ENCODE results near the gene EHD1. TPM values are rescaled to one million over a fixed set of nuclear protein-coding genes. Genes with fewer than 3 reads are reported as not detected.

The EHD1 gene
- total and polyA plus RNA-seq, 2 of the 4 experiments (the other 2 are of a cell fraction): 107 to 209 TPM

DNA sequence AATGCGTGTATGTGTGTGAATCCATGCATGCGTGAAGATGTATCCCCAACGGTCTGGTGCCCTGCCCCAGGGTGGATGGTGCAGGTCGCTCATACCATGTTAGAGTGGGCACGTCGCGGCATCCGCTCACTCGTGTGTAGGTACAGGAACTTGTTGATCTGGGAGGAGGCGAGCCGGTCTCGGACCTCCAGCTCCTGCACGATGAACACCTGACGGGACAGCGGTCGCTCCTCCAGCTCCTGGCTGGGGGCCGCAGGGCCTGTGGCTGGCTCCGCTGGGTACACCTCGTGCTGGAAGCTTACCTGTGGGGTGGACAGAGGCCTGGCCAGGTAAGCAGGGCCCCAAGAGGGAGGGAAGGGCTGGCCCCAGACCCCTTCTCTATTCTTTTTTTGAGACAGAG, 20.1 kb upstream of the EHD1 start:
- Histone ChIP-seq H3K23ac (ENCODE audit: low read depth, low read length) (no peak overlapping the region), H3K9ac (ENCODE audit: low read depth, low read length) (no peak overlapping the region), H2AFZ (replicated peaks; ENCODE audit: low read length, poor library complexity) (no peak overlapping the region), H3K4me1 (ENCODE audit: control insufficient read depth, insufficient read depth, low read length) (no peaks in the 10 kb centered on the region), H4K8ac (ENCODE audit: low read depth in 2 of 2, low read length in 2 of 2) (no peak overlapping the region), H3K56ac (ENCODE audit: extremely low read depth, insufficient read depth, low read length) (no peak overlapping the region), H3K27me3 (ENCODE audit: control insufficient read depth, insufficient read depth, low read length) (no peaks in the 10 kb centered on the region), H3K79me1 (ENCODE audit: low read depth in 1 of 2, low read length in 2 of 2) (no peaks in the 10 kb centered on the region), H3K36me3 (ENCODE audit: control insufficient read depth, insufficient read depth, low read length) (peaks cover 58% of the 10 kb centered on the region), H3K9me1 (ENCODE audit: insufficient read depth, low read length) (no peaks in the 10 kb centered on the region), H2BK20ac (ENCODE audit: low read depth, low read length) (no peak overlapping the region), H3K4me2 (ENCODE audit: low read depth, low read length) (no peak overlapping the region), H3K27ac (ENCODE audit: insufficient read depth, low read length) (no peak overlapping the region), H3K18ac (ENCODE audit: low read depth, low read length) (no peak overlapping the region), H2BK15ac (ENCODE audit: low read depth, low read length) (no peak overlapping the region), H3K4me3 (ENCODE audit: insufficient read depth, low read depth, low read length) (no peak overlapping the region), H3K9me3 (ENCODE audit: control insufficient read depth, insufficient read depth, low read length) (no peaks in the 10 kb centered on the region), H2AK5ac (ENCODE audit: low read depth, low read length) (no peak overlapping the region), H3K4ac (ENCODE audit: low read depth, low read length) (no peak overlapping the region), H4K91ac (ENCODE audit: insufficient read depth, low read depth, low read length) (no peak overlapping the region), H2BK5ac (ENCODE audit: low read depth, low read length, poor library complexity, severe bottlenecking) (no peak overlapping the region), H2BK120ac (ENCODE audit: low read depth, low read length) (no peak overlapping the region), H4K5ac (ENCODE audit: low read depth, low read length) (no peak overlapping the region), H4K20me1 (ENCODE audit: insufficient read depth, low read length) (peaks cover 4% of the 10 kb centered on the region; the same call in 1 of the 2 replicates), H3K14ac (replicated peaks; ENCODE audit: low read depth, low read length) (no peak overlapping the region), H2AK9ac (replicated peaks; ENCODE audit: low read depth, low read length, poor library complexity) (peak overlapping the region; percentile 8)
- no peak for TF ChIP-seq RAD21 (IDR thresholded peaks at IDR 0.05; ENCODE audit: low read length)
- TF ChIP-seq, protein P1, sequence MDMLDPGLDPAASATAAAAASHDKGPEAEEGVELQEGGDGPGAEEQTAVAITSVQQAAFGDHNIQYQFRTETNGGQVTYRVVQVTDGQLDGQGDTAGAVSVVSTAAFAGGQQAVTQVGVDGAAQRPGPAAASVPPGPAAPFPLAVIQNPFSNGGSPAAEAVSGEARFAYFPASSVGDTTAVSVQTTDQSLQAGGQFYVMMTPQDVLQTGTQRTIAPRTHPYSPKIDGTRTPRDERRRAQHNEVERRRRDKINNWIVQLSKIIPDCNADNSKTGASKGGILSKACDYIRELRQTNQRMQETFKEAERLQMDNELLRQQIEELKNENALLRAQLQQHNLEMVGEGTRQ (IDR thresholded peaks at IDR 0.05; ENCODE audit: low read depth, low read length): no peak
- no peak for TF ChIP-seq RCOR1 (IDR thresholded peaks at IDR 0.05; ENCODE audit: insufficient replicate concordance, low read length)
- TF ChIP-seq CHD1 (IDR thresholded peaks at IDR 0.05; ENCODE audit: low read depth, low read length): no peak
- TF ChIP-seq CEBPB (IDR thresholded peaks at IDR 0.05; ENCODE audit: low read depth, low read length): no peak
- TF ChIP-seq CTCF (conservative IDR thresholded peaks at IDR 0.05; ENCODE audit: low read depth, low read length): no peak
- TF ChIP-seq ELK1 (IDR thresholded peaks at IDR 0.05; ENCODE audit: borderline replicate concordance, low read depth, low read length): no peak
- DNase-seq (no peak), ATAC-seq (ENCODE audit: low read depth) (no peak)
- dilution Hi-C loops (cut with HindIII; ENCODE audit: low sequenced_read_pairs, unreplicated experiment): no loop called here
- POLR2A ChIA-PET (ENCODE audit: unreplicated experiment): no interaction called here
- intact Hi-C loops (cut with micrococcal nuclease): no loop called here
- in situ Hi-C loops (cut with MboI; ENCODE audit: low sequenced_read_pairs): no loop called here
- 98% methylated on average over 11 of the region's 19 CpGs; no CpG with 5 or more reads in 1 of the 2 experiments for WGBS, 2 experiments (ENCODE audit: extremely low coverage in 2 of 2, insufficient read length in 1 of 2)
- CTCF ChIA-PET: no interaction called here
- no TSS peak for BruUV-seq (replicated peaks)

All from IMR-90 (cell line).